B cell (primary cell): ENCODE results near the gene SMOC1. TPM values are rescaled to one million over a fixed set of nuclear protein-coding genes. Genes with fewer than 3 reads are reported as not detected.

Experiments used
- ATAC-seq: fragments of 200-7000 bp; cut with Tn5 transposase; one replicate; pipeline ENCODE4 v1.10.0; 2021; ENCODE audit warnings: low read depth, mild to moderate bottlenecking, moderate number of reproducible peaks, moderate library complexity
- CTCF ChIA-PET: fragments of 350-600 bp; sonication (Branson Sonifier 250); formaldehyde crosslinking; loops from one replicate; lab custom pipeline; 2021; ENCODE audit warnings: antibody characterized with exemption, inconsistent platforms; lab: Charles Lee
- POLR2A ChIA-PET: fragments of 350-600 bp; sonication (Branson Sonifier 250); formaldehyde crosslinking; loops from one replicate; lab custom pipeline; 2021; ENCODE audit warnings: antibody characterized with exemption; lab: Charles Lee
- DNase-seq: peaks from one replicate; pipeline ENCODE4 v3.0.0; 2013
- H2AFZ ChIP-seq: 2 replicates; pipeline ENCODE4 v1.6.1; 2012; ENCODE audit warnings: mild to moderate bottlenecking, low read depth, low read length; ENCODE audit not compliant: insufficient read depth, poor library complexity, severe bottlenecking
- H3K27ac ChIP-seq, 2 donors: 1 replicate in 1 of 2; 2 replicates in 1 of 2; pipeline ENCODE4 v1.5.1; 2012 to 2013; ENCODE audit warnings: low read length in 2 of 2, mild to moderate bottlenecking in 2 of 2, moderate library complexity in 1 of 2
- H3K27me3 ChIP-seq, 4 experiments: fragments of 200-600 bp in 1 of 4; sonication (generic) in 1 of 4; replicated peaks in 1 of 4; 1 replicate in 2 of 4; 2 replicates in 2 of 4; pipeline versions ENCODE4 v1.6.1 to v1.7.0; 2013 to 2016; ENCODE audit warnings: low read length in 3 of 4, mild to moderate bottlenecking in 2 of 4, mixed read lengths in 1 of 4, moderate library complexity in 1 of 4; ENCODE audit not compliant: insufficient read depth in 4 of 4, control insufficient read depth in 3 of 4; ENCODE audit errors: control extremely low read depth in 1 of 4
- H3K36me3 ChIP-seq, 2 experiments: replicated peaks in 1 of 2; 1 replicate in 1 of 2; 2 replicates in 1 of 2; pipeline versions ENCODE4 v1.6.1 to v1.7.1; 2013; ENCODE audit warnings: low read length in 1 of 2; ENCODE audit not compliant: insufficient read depth in 2 of 2, control insufficient read depth in 1 of 2; ENCODE audit errors: control extremely low read depth in 1 of 2, extremely low read depth in 1 of 2
- H3K4me1 ChIP-seq, 2 donors: fragments of 200-600 bp in 1 of 2; sonication (generic) in 1 of 2; 1 replicate in 1 of 2; 2 replicates in 1 of 2; pipeline versions ENCODE4 v1.5.1 to v1.6.1; 2013 to 2017; ENCODE audit warnings: low read length in 2 of 2; ENCODE audit not compliant: control insufficient read depth in 2 of 2, insufficient read depth in 2 of 2
- H3K4me2 ChIP-seq: replicated peaks from 2 replicates; pipeline ENCODE3; 2012; ENCODE audit warnings: mild to moderate bottlenecking, low read depth, low read length; ENCODE audit not compliant: poor library complexity, severe bottlenecking
- H3K4me3 ChIP-seq, 5 experiments: fragments of 200-600 bp in 1 of 5; sonication (generic) in 1 of 5; 1 replicate in 3 of 5; 2 replicates in 2 of 5; pipeline versions ENCODE4 v1.5.1 to v1.7.0; 2011 to 2016; ENCODE audit warnings: low read length in 4 of 5, mild to moderate bottlenecking in 4 of 5, low read depth in 2 of 5, control low read depth in 1 of 5, moderate library complexity in 1 of 5; ENCODE audit not compliant: insufficient read depth in 1 of 5; ENCODE audit errors: control extremely low read depth in 1 of 5, extremely low read depth in 1 of 5
- H3K79me2 ChIP-seq: fragments of 200-600 bp; sonication (generic); one replicate; pipeline ENCODE4 v1.6.0; 2016; ENCODE audit warnings: low read length; ENCODE audit not compliant: control insufficient read depth, insufficient read depth
- H3K9ac ChIP-seq: fragments of 200-600 bp; sonication (generic); 2 replicates; pipeline ENCODE4 v1.6.1; 2017; ENCODE audit warnings: mild to moderate bottlenecking, low read length, moderate library complexity
- H3K9me3 ChIP-seq, 3 donors: one replicate each; pipeline versions ENCODE4 v1.6.1 to v1.7.1; 2013; ENCODE audit warnings: low read length in 2 of 3; ENCODE audit not compliant: control insufficient read depth in 2 of 3, insufficient read depth in 1 of 3; ENCODE audit errors: control extremely low read depth in 1 of 3
- H4K20me1 ChIP-seq: 2 replicates; pipeline ENCODE4 v1.6.0; 2012; ENCODE audit warnings: mild to moderate bottlenecking, low read length; ENCODE audit not compliant: insufficient read depth, control insufficient read depth, poor library complexity, severe bottlenecking
- H3K27ac Mint-ChIP-seq: one replicate; pipeline ENCODE4 v1.8.0; 2021; ENCODE audit warnings: mixed read lengths
- H3K27me3 Mint-ChIP-seq: one replicate; pipeline ENCODE4 v1.8.0; 2021; ENCODE audit warnings: mixed read lengths
- H3K4me1 Mint-ChIP-seq: one replicate; pipeline ENCODE4 v1.8.0; 2021; ENCODE audit warnings: mixed read lengths
- H3K4me3 Mint-ChIP-seq: one replicate; pipeline ENCODE4 v1.8.0; 2021; ENCODE audit warnings: mixed read lengths
- H3K9me3 Mint-ChIP-seq: one replicate; pipeline ENCODE4 v1.8.0; 2022; ENCODE audit warnings: mixed read lengths; ENCODE audit not compliant: insufficient read depth
- EZH2 ChIP-seq: IDR thresholded peaks from 2 replicates; pipeline ENCODE4 v1.6.1; 2012; ENCODE audit warnings: borderline replicate concordance, low read depth, mild to moderate bottlenecking, moderate library complexity, low read length; ENCODE audit not compliant: insufficient read depth, poor library complexity, severe bottlenecking
- WGBS: methylation state at CpG from one replicate; pipeline ENCODE4 v1.1.5; 2013; ENCODE audit warnings: missing lambda C conversion rate; ENCODE audit not compliant: insufficient coverage; 5-methylcytosine and 5-hydroxymethylcytosine counted together
- intact Hi-C: fragments of 100-400 bp; cut with micrococcal nuclease; formaldehyde crosslinking; loops from one replicate; pipeline ENCODE4 v1.10.0; 2022
- polyA plus RNA-seq: library from polyadenylated mRNA; depleted of rRNA; stranded (reverse); fragments of >200 nt; gene quantifications from 2 replicates; pipeline ENCODE4 v1.2.3, GENCODE V29; 2012
- total RNA-seq, 2 donors: library from RNA; stranded (reverse); fragments of 120-200 nt in 1 of 2; gene quantifications; 1 replicate in 1 of 2; 2 replicates in 1 of 2; pipeline versions ENCODE4 v1.2.3 to v1.2.4, GENCODE V29; 2013 to 2022
- TF ChIP-seq, protein P1 (sequence below): fragments of 200-600 bp; IDR thresholded peaks from one replicate; pipeline ENCODE4 v1.8.0; 2022; ENCODE audit warnings: antibody characterized with exemption, mild to moderate bottlenecking

The SMOC1 gene
- total and polyA plus RNA-seq, 2 donors (not counting 1 experiment from before 2014, with no cell fraction given), result 0.04 to 0.84 TPM

DNA sequence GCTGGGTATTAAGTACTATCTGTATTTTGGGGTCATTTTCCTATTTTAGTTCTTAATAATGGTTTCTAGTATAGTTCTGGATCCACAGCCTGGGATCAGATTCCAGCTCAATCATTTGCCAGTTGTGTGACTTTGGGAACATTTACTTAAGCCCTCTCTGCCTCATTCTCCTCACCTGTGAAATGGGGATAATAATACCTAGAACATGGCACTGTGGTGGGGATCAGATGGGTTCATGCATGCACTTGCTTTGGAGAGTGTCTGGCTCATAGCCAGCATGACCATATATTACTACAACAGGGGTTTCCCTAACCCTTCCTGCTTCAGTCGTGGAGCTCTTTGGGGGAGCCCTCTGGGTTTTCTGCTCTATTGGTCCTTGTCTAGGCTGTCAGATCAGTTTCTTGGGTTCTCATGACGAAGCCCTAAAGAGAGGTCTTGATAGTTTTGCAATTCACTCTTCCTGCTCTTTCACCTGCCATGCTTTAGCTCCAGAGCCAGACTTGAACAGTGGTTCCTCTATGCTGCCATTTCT is 34.1 kb upstream of the SMOC1 start:
- Histone ChIP-seq H3K4me2 (no peak overlapping the region), H3K27me3 (peaks cover 0 to 25% (median 6%) of the 10 kb centered on the region in 4 experiments), H3K9me3 (no peaks in the 10 kb centered on the region), H2AFZ (no peak overlapping the region), H3K36me3 (no peaks in the 10 kb centered on the region), H3K79me2 (no peaks in the 10 kb centered on the region), H3K9ac (no peak overlapping the region), H3K4me1 (no peaks in the 10 kb centered on the region), H3K27ac (no peak overlapping the region), H3K4me3 (no peak overlapping the region), H4K20me1 (no peaks in the 10 kb centered on the region)
- DNase-seq, result no peak
- Mint-ChIP-seq H3K27me3 (peaks cover 21% of the 10 kb centered on the region), H3K4me1 (no peaks in the 10 kb centered on the region), H3K9me3 (no peaks in the 10 kb centered on the region), H3K27ac (no peak overlapping the region), H3K4me3 (no peak overlapping the region)
- intact Hi-C loops, result no loop called here
- ChIA-PET CTCF (interaction anchor here (1.2 kb wide), 1 partner anchor 27 kb away, joined by 5 read pairs; no protein-coding TSS in a partner anchor), POLR2A (no interaction called here)
- TF ChIP-seq, protein P1, sequence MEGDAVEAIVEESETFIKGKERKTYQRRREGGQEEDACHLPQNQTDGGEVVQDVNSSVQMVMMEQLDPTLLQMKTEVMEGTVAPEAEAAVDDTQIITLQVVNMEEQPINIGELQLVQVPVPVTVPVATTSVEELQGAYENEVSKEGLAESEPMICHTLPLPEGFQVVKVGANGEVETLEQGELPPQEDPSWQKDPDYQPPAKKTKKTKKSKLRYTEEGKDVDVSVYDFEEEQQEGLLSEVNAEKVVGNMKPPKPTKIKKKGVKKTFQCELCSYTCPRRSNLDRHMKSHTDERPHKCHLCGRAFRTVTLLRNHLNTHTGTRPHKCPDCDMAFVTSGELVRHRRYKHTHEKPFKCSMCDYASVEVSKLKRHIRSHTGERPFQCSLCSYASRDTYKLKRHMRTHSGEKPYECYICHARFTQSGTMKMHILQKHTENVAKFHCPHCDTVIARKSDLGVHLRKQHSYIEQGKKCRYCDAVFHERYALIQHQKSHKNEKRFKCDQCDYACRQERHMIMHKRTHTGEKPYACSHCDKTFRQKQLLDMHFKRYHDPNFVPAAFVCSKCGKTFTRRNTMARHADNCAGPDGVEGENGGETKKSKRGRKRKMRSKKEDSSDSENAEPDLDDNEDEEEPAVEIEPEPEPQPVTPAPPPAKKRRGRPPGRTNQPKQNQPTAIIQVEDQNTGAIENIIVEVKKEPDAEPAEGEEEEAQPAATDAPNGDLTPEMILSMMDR, result no peak
- no peak for TF ChIP-seq EZH2
- 47% methylated on average over 2 of the region's 2 CpGs for WGBS
- ATAC-seq, result no peak

DNA sequence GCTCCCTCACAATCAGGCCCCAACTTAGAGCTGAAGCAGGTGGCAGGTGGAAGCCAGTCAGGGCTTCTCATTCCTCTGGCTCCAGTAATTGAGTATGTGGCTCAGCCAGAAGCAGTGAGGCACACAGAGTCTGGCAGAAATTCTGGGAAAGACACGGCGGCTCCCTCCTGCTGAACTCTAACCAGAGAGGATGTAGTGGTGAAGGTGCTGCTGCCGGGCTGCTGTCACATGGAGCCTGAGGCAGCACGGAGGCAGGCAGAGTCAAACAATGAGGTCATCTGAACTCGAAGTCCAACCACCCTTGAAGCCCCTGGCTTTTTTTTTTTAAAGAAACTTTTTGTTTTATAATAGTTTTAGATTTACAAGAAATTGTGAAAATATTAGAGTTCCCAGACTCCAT is 33.4 kb upstream of the SMOC1 start:
- H3K9me3 Mint-ChIP-seq, result no peaks in the 10 kb centered on the region
- Histone ChIP-seq H3K9me3 (no peaks in the 10 kb centered on the region), H3K4me1 (no peaks in the 10 kb centered on the region), H4K20me1 (no peaks in the 10 kb centered on the region), H3K36me3 (no peaks in the 10 kb centered on the region), H3K9ac (no peak overlapping the region), H3K27me3 (peaks cover 0 to 25% (median 4%) of the 10 kb centered on the region in 4 experiments), H3K27ac (no peak overlapping the region), H3K4me3 (no peak overlapping the region), H2AFZ (no peak overlapping the region), H3K79me2 (no peaks in the 10 kb centered on the region), H3K4me2 (no peak overlapping the region)
- ChIA-PET CTCF (interaction anchor here (1.2 kb wide), 1 partner anchor 27 kb away, joined by 5 read pairs; no protein-coding TSS in a partner anchor), POLR2A (no interaction called here)
- peaks cover 21% of the 10 kb centered on the region for H3K27me3 Mint-ChIP-seq
- no peaks in the 10 kb centered on the region for H3K4me1 Mint-ChIP-seq
- 83% methylated on average over 2 of the region's 5 CpGs for WGBS
- DNase-seq, result no peak
- no peak for ATAC-seq
- H3K27ac Mint-ChIP-seq, result no peak overlapping the region
- no peak for TF ChIP-seq EZH2
- TF ChIP-seq, protein P1, result no peak
- no peak overlapping the region for H3K4me3 Mint-ChIP-seq
- intact Hi-C loops, result no loop called here
